MCF 10A (cell line): ENCODE results near the gene MB21D2. TPM values are rescaled to one million over a fixed set of nuclear protein-coding genes. Genes with fewer than 3 reads are reported as not detected.
A peak's percentile ranks its signal among the peaks of the same experiment; 100 is the strongest.

Source experiments
- BruUV-seq: library from RNA; stranded (reverse); fragments of 400-500 nt; replicated peaks from 2 replicates; lab custom pipeline; 2021; lab: Mats Ljungman, UMichigan
- CTCF ChIA-PET: fragments of 300-600 bp; sonication (Branson Sonifier 250); formaldehyde crosslinking; extraction: SDS; loops from one replicate; lab custom pipeline; 2021; ENCODE audit warnings: antibody characterized with exemption, inconsistent platforms; lab: Yijun Ruan, JAX
- POLR2A ChIA-PET: fragments of 300-600, 350-650 bp; sonication (Branson Sonifier 250); formaldehyde crosslinking; extraction: SDS; loops from one replicate; lab custom pipeline; 2020; ENCODE audit warnings: antibody characterized with exemption, inconsistent platforms; lab: Yijun Ruan, JAX
- DNase-seq: peaks from one replicate; pipeline ENCODE4 v3.0.0-alpha.2; 2018; ENCODE audit not compliant: unreplicated experiment
- H3K27ac Mint-ChIP-seq: one replicate; pipeline ENCODE4 v1.8.0; 2022; ENCODE audit warnings: mild to moderate bottlenecking, low read depth, mixed read lengths; ENCODE audit not compliant: unreplicated experiment
- H3K27me3 Mint-ChIP-seq: one replicate; pipeline ENCODE4 v1.8.0; 2022; ENCODE audit warnings: mixed read lengths; ENCODE audit not compliant: insufficient read depth, unreplicated experiment
- H3K36me3 Mint-ChIP-seq: one replicate; pipeline ENCODE4 v1.8.0; 2022; ENCODE audit warnings: mild to moderate bottlenecking, moderate library complexity, mixed read lengths; ENCODE audit not compliant: insufficient read depth, unreplicated experiment
- H3K4me1 Mint-ChIP-seq: one replicate; pipeline ENCODE4 v1.8.0; 2022; ENCODE audit warnings: mixed read lengths; ENCODE audit not compliant: insufficient read depth, unreplicated experiment
- H3K4me3 Mint-ChIP-seq: one replicate; pipeline ENCODE4 v1.8.0; 2022; ENCODE audit warnings: mild to moderate bottlenecking, moderate library complexity, mixed read lengths; ENCODE audit not compliant: unreplicated experiment
- H3K9me3 Mint-ChIP-seq: one replicate; pipeline ENCODE4 v1.8.0; 2022; ENCODE audit warnings: mixed read lengths; ENCODE audit not compliant: unreplicated experiment
- CTCF ChIP-seq: fragments of 200-600 bp; IDR thresholded peaks from one replicate; pipeline ENCODE4 v1.8.0; 2022; ENCODE audit warnings: antibody characterized with exemption, mild to moderate bottlenecking; ENCODE audit not compliant: unreplicated experiment
- intact Hi-C: fragments of 100-400 bp; cut with micrococcal nuclease; formaldehyde crosslinking; loops from 2 replicates; pipeline ENCODE4 v1.14.1; 2022
- total RNA-seq: library from RNA; stranded (reverse); gene quantifications from 2 replicates; pipeline ENCODE4 v1.2.3, GENCODE V29; 2022

Gene MB21D2
- total RNA-seq, 1 experiment from 2014 or later: 4.4 TPM

DNA sequence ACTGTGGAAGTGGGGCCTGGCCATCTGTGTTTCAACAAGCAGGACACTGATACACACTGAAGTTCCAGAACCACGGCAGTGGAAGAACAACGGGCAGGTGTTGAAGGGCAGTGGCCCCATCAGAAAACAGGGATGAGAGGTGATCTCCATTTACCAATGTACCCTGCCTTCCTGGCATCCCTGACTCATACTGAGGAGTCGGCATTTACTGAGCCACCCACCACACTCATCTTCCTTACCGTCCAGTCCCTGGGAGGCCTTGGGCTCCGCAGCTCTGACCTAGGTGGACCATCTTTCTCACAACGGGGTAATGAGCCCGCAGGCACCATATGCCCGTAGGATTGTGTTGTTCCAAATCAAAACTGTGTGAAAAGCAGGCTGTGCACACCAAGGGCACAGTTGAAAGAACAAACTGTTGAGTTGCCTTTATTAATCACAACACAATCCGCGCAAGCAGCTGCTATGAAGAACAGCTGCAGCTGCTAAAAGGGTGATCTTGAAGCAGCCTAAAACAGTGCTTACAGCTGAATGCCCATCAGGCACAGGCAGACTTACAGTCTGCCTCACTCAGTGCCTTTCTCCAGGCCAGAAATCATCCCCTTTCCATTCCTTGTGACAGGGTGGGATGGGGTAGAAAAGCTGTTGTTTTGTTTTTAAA lies 12.9 kb downstream of the MB21D2 start:
- TF ChIP-seq CTCF: no peak
- BruUV-seq: no TSS peak
- no peak overlapping the region for H3K27ac Mint-ChIP-seq
- ChIA-PET CTCF (interaction anchor here (0.7 to 2.4 kb wide), 2 partner anchors 11 to 73 kb away, joined by 3 to 10 read pairs; no protein-coding TSS in a partner anchor), POLR2A (interaction anchor here (0.9 to 2.7 kb wide), 2 partner anchors 10 to 13 kb away, joined by 3 to 9 read pairs; partner anchors contain the start of gene MB21D2)
- peaks cover 8% of the 10 kb centered on the region for H3K4me1 Mint-ChIP-seq
- no peaks in the 10 kb centered on the region for H3K27me3 Mint-ChIP-seq
- no peak for DNase-seq
- H3K4me3 Mint-ChIP-seq: no peak overlapping the region
- peaks cover 8% of the 10 kb centered on the region for H3K36me3 Mint-ChIP-seq
- H3K9me3 Mint-ChIP-seq: no peaks in the 10 kb centered on the region
- intact Hi-C loops: no loop called here

GRCh38 chr3:192902549-192902948 lies 15.1 kb downstream of the MB21D2 start:
- no peaks in the 10 kb centered on the region for H3K27me3 Mint-ChIP-seq
- TF ChIP-seq CTCF: no peak
- no peaks in the 10 kb centered on the region for H3K9me3 Mint-ChIP-seq
- ChIA-PET POLR2A (interaction anchor here (0.7 kb wide), 1 partner anchor 414 kb away, joined by 3 read pairs; no protein-coding TSS in a partner anchor), CTCF (interaction anchor here (2.4 kb wide), 1 partner anchor 9 kb away, joined by 10 read pairs; no protein-coding TSS in a partner anchor)
- intact Hi-C loops: no loop called here
- DNase-seq: no peak
- H3K4me3 Mint-ChIP-seq: no peak overlapping the region
- H3K4me1 Mint-ChIP-seq: peaks cover 13% of the 10 kb centered on the region
- no TSS peak for BruUV-seq
- peaks cover 6% of the 10 kb centered on the region for H3K36me3 Mint-ChIP-seq
- no peak overlapping the region for H3K27ac Mint-ChIP-seq

GRCh38 chr3:192901435-192901834 lies 16.2 kb downstream of the MB21D2 start:
- Mint-ChIP-seq H3K36me3 (peaks cover 6% of the 10 kb centered on the region), H3K27ac (no peak overlapping the region), H3K4me3 (no peak overlapping the region), H3K9me3 (no peaks in the 10 kb centered on the region), H3K27me3 (no peaks in the 10 kb centered on the region), H3K4me1 (peaks cover 13% of the 10 kb centered on the region)
- TF ChIP-seq CTCF: no peak
- POLR2A ChIA-PET: no interaction called here
- intact Hi-C loops: no loop called here
- CTCF ChIA-PET: no interaction called here
- no TSS peak for BruUV-seq
- DNase-seq: no peak

DNA sequence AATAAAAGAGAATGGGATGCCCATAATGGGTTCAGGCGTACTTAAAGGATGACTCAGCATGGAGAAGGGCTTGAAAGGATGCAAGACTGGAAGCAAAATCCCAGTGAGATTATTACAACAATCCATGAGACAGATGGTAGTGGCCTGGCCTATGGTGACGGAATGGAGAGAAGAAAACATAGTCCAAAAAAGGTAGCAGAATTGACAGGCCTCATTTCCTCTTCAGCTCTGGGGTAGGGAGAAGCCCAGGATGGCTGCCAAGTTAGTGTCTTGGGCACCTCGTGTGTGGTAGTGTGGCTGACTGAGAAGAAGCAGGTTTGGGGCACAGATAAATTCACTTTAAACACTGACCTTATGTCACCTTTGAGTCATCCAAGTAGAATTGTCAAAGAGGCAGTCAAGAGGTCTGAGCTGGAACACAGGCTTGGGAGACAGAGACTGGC lies 18.1 kb downstream of the MB21D2 start:
- peaks cover 13% of the 10 kb centered on the region for H3K4me1 Mint-ChIP-seq
- H3K36me3 Mint-ChIP-seq: peaks cover 6% of the 10 kb centered on the region
- H3K4me3 Mint-ChIP-seq: no peak overlapping the region
- CTCF ChIA-PET: interaction anchor here (0.5 to 0.8 kb wide), 2 partner anchors 36 to 1407 kb away, joined by 3 to 4 read pairs; no protein-coding TSS in a partner anchor
- intact Hi-C loops: no loop called here
- peak; percentile 40 for DNase-seq
- POLR2A ChIA-PET: interaction anchor here (0.7 kb wide), 1 partner anchor 49 kb away, joined by 3 read pairs; no protein-coding TSS in a partner anchor
- no TSS peak for BruUV-seq
- H3K9me3 Mint-ChIP-seq: no peaks in the 10 kb centered on the region
- TF ChIP-seq CTCF: no peak
- H3K27ac Mint-ChIP-seq: peak overlapping the region; percentile 24
- no peaks in the 10 kb centered on the region for H3K27me3 Mint-ChIP-seq
